ENCODE results near the gene SLC6A17.

DNA sequence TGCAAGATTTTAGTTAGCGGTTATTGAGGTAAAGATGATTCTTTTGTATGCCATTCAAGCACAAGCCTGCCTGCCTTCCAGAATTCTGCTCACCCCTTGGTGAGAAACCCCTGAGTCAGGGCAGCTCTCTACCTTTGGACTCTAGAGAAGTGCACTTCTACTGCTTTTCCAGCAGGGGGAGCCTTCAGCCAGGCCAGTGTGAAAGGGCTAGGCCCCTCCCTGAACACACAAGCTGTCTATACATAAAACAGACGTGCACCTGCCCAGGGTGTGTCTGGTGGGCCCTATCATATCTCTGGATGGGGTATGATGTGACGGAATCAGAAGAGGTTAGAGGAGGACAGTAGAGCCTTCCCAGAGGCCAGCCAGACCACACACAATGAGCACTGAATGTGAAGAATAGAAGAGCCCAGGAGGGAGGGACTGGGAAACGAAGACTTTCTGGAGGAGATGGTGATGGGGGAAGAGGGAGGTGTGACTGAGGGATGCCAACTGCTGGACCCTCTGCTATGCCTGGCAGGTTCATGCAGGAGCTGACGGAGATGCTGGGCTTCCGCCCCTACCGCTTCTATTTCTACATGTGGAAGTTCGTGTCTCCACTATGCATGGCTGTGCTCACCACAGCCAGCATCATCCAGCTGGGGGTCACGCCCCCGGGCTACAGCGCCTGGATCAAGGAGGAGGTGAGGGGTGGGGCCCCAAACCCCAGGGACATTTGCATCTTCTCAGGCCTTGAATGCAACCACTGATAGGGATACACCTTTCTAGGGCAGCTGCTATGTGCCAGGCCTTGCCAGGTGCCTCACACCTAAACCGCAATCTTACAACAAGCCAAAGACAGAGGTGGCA is 46.8 kb downstream of the SLC6A17 start:
- TF ChIP-seq CTCF (conservative IDR thresholded peaks at IDR 0.05; ENCODE audit: low read depth in 2 of 2) = peak; percentile 88 to 91
- TF ChIP-seq ZNF114 (CRISPR knock-in tag; IDR thresholded peaks at IDR 0.05) = no peak
- TF ChIP-seq EZH2phosphoT487 (IDR thresholded peaks at IDR 0.05; ENCODE audit: unreplicated experiment) = no peak

All from GM23338 (cell line).